IPS-18a (cell line): Measurements from ENCODE around the gene UHRF2.
"Not testable (repeated sequence)": the region's sequence is repeated elsewhere in the genome, so short reads cannot be mapped to it uniquely, and the experiment has no call there.

Source experiments
- H3K27ac ChIP-seq: one replicate; pipeline ENCODE4 v1.5.1; 2013; ENCODE audit warnings: low read length
- H3K27me3 ChIP-seq: one replicate; pipeline ENCODE4 v1.6.1; 2013; ENCODE audit warnings: mild to moderate bottlenecking, low read length; ENCODE audit not compliant: control insufficient read depth, insufficient read depth
- H3K36me3 ChIP-seq: one replicate; pipeline ENCODE4 v1.6.1; 2013; ENCODE audit warnings: low read depth, low read length; ENCODE audit not compliant: control insufficient read depth
- H3K4me1 ChIP-seq: one replicate; pipeline ENCODE4 v1.6.1; 2013; ENCODE audit warnings: low read depth, low read length; ENCODE audit not compliant: control insufficient read depth
- H3K4me3 ChIP-seq: one replicate; pipeline ENCODE4 v1.5.1; 2013; ENCODE audit warnings: low read length
- H3K9ac ChIP-seq: one replicate; pipeline ENCODE4 v1.6.1; 2013; ENCODE audit warnings: mild to moderate bottlenecking, low read length, moderate library complexity
- H3K9me3 ChIP-seq: one replicate; pipeline ENCODE4 v1.6.1; 2013; ENCODE audit warnings: low read depth, low read length; ENCODE audit not compliant: control insufficient read depth

UHRF2 gene

GRCh38 chr9:6433410-6433809, 20.4 kb downstream of the UHRF2 start:
- Histone ChIP-seq H3K27me3 (no peaks in the 10 kb centered on the region), H3K4me3 (no peak overlapping the region), H3K27ac (no peak overlapping the region), H3K9ac (no peak overlapping the region), H3K4me1 (no peaks in the 10 kb centered on the region), H3K36me3 (peaks cover 2% of the 10 kb centered on the region), H3K9me3 (no peaks in the 10 kb centered on the region)

GRCh38 chr9:6439051-6439703, 26.2 kb downstream of the UHRF2 start:
- Histone ChIP-seq H3K9me3 (no peaks in the 10 kb centered on the region), H3K4me1 (peaks cover 6% of the 10 kb centered on the region), H3K27ac (no peak overlapping the region), H3K4me3 (no peak overlapping the region), H3K36me3 (peaks cover 3% of the 10 kb centered on the region), H3K27me3 (no peaks in the 10 kb centered on the region), H3K9ac (no peak overlapping the region)

- Histone ChIP-seq H3K9me3 (no peaks in the 10 kb centered on the region), H3K27me3 (no peaks in the 10 kb centered on the region), H3K36me3 (peaks cover 3% of the 10 kb centered on the region), H3K27ac (no peak overlapping the region), H3K4me3 (no peak overlapping the region), H3K9ac (no peak overlapping the region), H3K4me1 (peaks cover 6% of the 10 kb centered on the region)
Measured at GRCh38 chr9:6440405-6440804, 27.4 kb downstream of the UHRF2 start.

GRCh38 chr9:6441269-6441668, 28.3 kb downstream of the UHRF2 start:
- H3K27me3 ChIP-seq: no peaks in the 10 kb centered on the region
- H3K36me3 ChIP-seq: peaks cover 3% of the 10 kb centered on the region

GRCh38 chr9:6443661-6444060, 30.7 kb downstream of the UHRF2 start:
- Histone ChIP-seq H3K27ac (no peak overlapping the region), H3K4me1 (peaks cover 6% of the 10 kb centered on the region), H3K9me3 (no peaks in the 10 kb centered on the region), H3K9ac (no peak overlapping the region), H3K4me3 (no peak overlapping the region), H3K36me3 (no peaks in the 10 kb centered on the region), H3K27me3 (no peaks in the 10 kb centered on the region)

More at GRCh38 chr9:6441269-6441668, 28.3 kb downstream of the UHRF2 start:
- Histone ChIP-seq H3K4me1 (peaks cover 6% of the 10 kb centered on the region), H3K9ac (no peak overlapping the region), H3K27ac (no peak overlapping the region), H3K4me3 (no peak overlapping the region), H3K9me3 (no peaks in the 10 kb centered on the region)

GRCh38 chr9:6444128-6444527, 31.1 kb downstream of the UHRF2 start:
- Histone ChIP-seq H3K9me3 (no peaks in the 10 kb centered on the region), H3K36me3 (no peaks in the 10 kb centered on the region), H3K4me3 (no peak overlapping the region), H3K4me1 (peaks cover 6% of the 10 kb centered on the region), H3K27me3 (no peaks in the 10 kb centered on the region), H3K9ac (no peak overlapping the region), H3K27ac (no peak overlapping the region)

- no peak overlapping the region for H3K9ac ChIP-seq
- no peaks in the 10 kb centered on the region for H3K36me3 ChIP-seq
- H3K4me1 ChIP-seq: no peaks in the 10 kb centered on the region
- no peaks in the 10 kb centered on the region for H3K27me3 ChIP-seq
- no peak overlapping the region for H3K4me3 ChIP-seq
- H3K9me3 ChIP-seq: no peaks in the 10 kb centered on the region
- H3K27ac ChIP-seq: no peak overlapping the region
Measured at GRCh38 chr9:6449086-6449485, 36.1 kb downstream of the UHRF2 start.

- H3K4me3 ChIP-seq: no peak overlapping the region
- no peaks in the 10 kb centered on the region for H3K27me3 ChIP-seq
- no peaks in the 10 kb centered on the region for H3K9me3 ChIP-seq
- no peaks in the 10 kb centered on the region for H3K36me3 ChIP-seq
- H3K9ac ChIP-seq: no peak overlapping the region
- no peak overlapping the region for H3K27ac ChIP-seq
- H3K4me1 ChIP-seq: no peaks in the 10 kb centered on the region
Measured at GRCh38 chr9:6449645-6450044, 36.6 kb downstream of the UHRF2 start.

- Histone ChIP-seq H3K27ac (no peak overlapping the region), H3K27me3 (no peaks in the 10 kb centered on the region), H3K4me1 (no peaks in the 10 kb centered on the region), H3K9me3 (no peaks in the 10 kb centered on the region), H3K4me3 (no peak overlapping the region), H3K36me3 (no peaks in the 10 kb centered on the region), H3K9ac (no peak overlapping the region)
Measured at GRCh38 chr9:6450641-6451375, 37.8 kb downstream of the UHRF2 start.

- H3K4me3 ChIP-seq, H3K4me1 ChIP-seq, H3K9ac ChIP-seq, H3K27me3 ChIP-seq, H3K36me3 ChIP-seq, H3K9me3 ChIP-seq, H3K27ac ChIP-seq: not testable (repeated sequence)
Measured at GRCh38 chr9:6455292-6455691, 42.3 kb downstream of the UHRF2 start.

GRCh38 chr9:6458704-6459103, 45.7 kb downstream of the UHRF2 start:
- H3K36me3 ChIP-seq, H3K27me3 ChIP-seq, H3K9me3 ChIP-seq, H3K9ac ChIP-seq, H3K4me3 ChIP-seq, H3K4me1 ChIP-seq, H3K27ac ChIP-seq: not testable (repeated sequence)

- H3K27me3 ChIP-seq: no peaks in the 10 kb centered on the region
- no peak overlapping the region for H3K4me3 ChIP-seq
- no peaks in the 10 kb centered on the region for H3K4me1 ChIP-seq
- H3K36me3 ChIP-seq: no peaks in the 10 kb centered on the region
- no peak overlapping the region for H3K9ac ChIP-seq
- H3K27ac ChIP-seq: no peak overlapping the region
- no peaks in the 10 kb centered on the region for H3K9me3 ChIP-seq
Measured at GRCh38 chr9:6459718-6460117, 46.7 kb downstream of the UHRF2 start.
